WTC11 (cell line): ENCODE data around the gene SCUBE3. TPM values are rescaled to one million over a fixed set of nuclear protein-coding genes. Genes with fewer than 3 reads are reported as not detected.

ENCODE experiments used
- ATAC-seq: fragments of 200-7000 bp; cut with Tn5 transposase; 2 replicates; pipeline ENCODE4 v1.10.0; 2021; ENCODE audit warnings: mild to moderate bottlenecking, moderate library complexity
- CTCF ChIA-PET: fragments of 300-600 bp; sonication (Branson Sonifier 250); formaldehyde crosslinking; loops from one replicate; lab custom pipeline; 2021; ENCODE audit warnings: antibody characterized with exemption; lab: Charles Lee
- POLR2A ChIA-PET: fragments of 350-600 bp; sonication (Branson Sonifier 250); formaldehyde crosslinking; loops from one replicate; lab custom pipeline; 2021; ENCODE audit warnings: antibody characterized with exemption; lab: Charles Lee
- DNase-seq: peaks from one replicate; pipeline ENCODE4 v3.0.0; 2021; ENCODE audit warnings: low spot score
- H3K27ac Mint-ChIP-seq: 2 replicates; pipeline ENCODE4 v1.8.0; 2021; ENCODE audit warnings: mixed read lengths
- H3K27me3 Mint-ChIP-seq: 2 replicates; pipeline ENCODE4 v1.8.0; 2021; ENCODE audit warnings: low read depth, mild to moderate bottlenecking, moderate library complexity, mixed read lengths
- H3K36me3 Mint-ChIP-seq: 2 replicates; pipeline ENCODE4 v1.8.0; 2021; ENCODE audit warnings: mixed read lengths
- H3K4me1 Mint-ChIP-seq: 2 replicates; pipeline ENCODE4 v1.8.0; 2022; ENCODE audit warnings: mixed read lengths
- H3K4me3 Mint-ChIP-seq: 2 replicates; pipeline ENCODE4 v1.8.0; 2021; ENCODE audit warnings: mild to moderate bottlenecking, moderate library complexity, mixed read lengths
- H3K9me3 Mint-ChIP-seq: 2 replicates; pipeline ENCODE4 v1.8.0; 2021; ENCODE audit warnings: mixed read lengths
- EMX1 ChIP-seq: fragments of 250-450 bp; sonication (Bioruptor Pico); IDR thresholded peaks from 2 replicates; pipeline ENCODE4 v1.8.0; 2021; ENCODE audit warnings: mild to moderate bottlenecking
- RELA ChIP-seq: sonication (generic); formaldehyde crosslinking; IDR thresholded peaks from 2 replicates; pipeline ENCODE4 v1.8.1; 2022; ENCODE audit warnings: missing genetic modification reagents, mild to moderate bottlenecking, borderline replicate concordance
- TCF7 ChIP-seq: sonication (generic); formaldehyde crosslinking; IDR thresholded peaks from 2 replicates; pipeline ENCODE4 v1.8.0; 2022; ENCODE audit warnings: mild to moderate bottlenecking, low read depth, missing genetic modification reagents, moderate library complexity
- ZNF416 ChIP-seq: fragments of 250-450 bp; sonication (Bioruptor Pico); IDR thresholded peaks from 2 replicates; pipeline ENCODE4 v1.9.0; 2021; ENCODE audit warnings: mild to moderate bottlenecking, inconsistent platforms
- ZNF671 ChIP-seq: fragments of 250-450 bp; sonication (Bioruptor Pico); IDR thresholded peaks from 2 replicates; pipeline ENCODE4 v1.8.0; 2021; ENCODE audit warnings: mild to moderate bottlenecking
- total RNA-seq: library from RNA; stranded (reverse); gene quantifications from 3 replicates; pipeline ENCODE4 v1.2.3, GENCODE V29; 2021
- TF ChIP-seq, protein P1 (sequence below): sonication (generic); formaldehyde crosslinking; IDR thresholded peaks from 2 replicates; pipeline ENCODE4 v1.8.0; 2022; ENCODE audit warnings: mild to moderate bottlenecking, missing genetic modification reagents
- TF ChIP-seq, protein P2 (sequence below): fragments of 250-450 bp; sonication (Bioruptor Pico); IDR thresholded peaks from 2 replicates; pipeline ENCODE4 v2.1.2; 2022; ENCODE audit warnings: mild to moderate bottlenecking, moderate library complexity
- TF ChIP-seq, protein P3 (sequence below): sonication (generic); formaldehyde crosslinking; conservative IDR thresholded peaks from 2 replicates; pipeline ENCODE4 v1.8.1; 2023; ENCODE audit warnings: mild to moderate bottlenecking, low read depth, missing genetic modification reagents, moderate library complexity
- TF ChIP-seq, protein P4 (sequence below): sonication (generic); formaldehyde crosslinking; IDR thresholded peaks from 2 replicates; pipeline ENCODE4 v1.8.0; 2023; ENCODE audit warnings: missing genetic modification reagents, mild to moderate bottlenecking, borderline replicate concordance
- TF ChIP-seq, protein P5 (sequence below): sonication (generic); formaldehyde crosslinking; IDR thresholded peaks from 2 replicates; pipeline ENCODE4 v1.8.1; 2023; ENCODE audit warnings: mild to moderate bottlenecking, missing genetic modification reagents, borderline replicate concordance
- TF ChIP-seq, protein P6 (sequence below): fragments of 250-450 bp; sonication (Bioruptor Pico); IDR thresholded peaks from 2 replicates; pipeline ENCODE4 v1.8.0; 2021; ENCODE audit warnings: mild to moderate bottlenecking
- TF ChIP-seq, protein P7 (sequence below): sonication (generic); formaldehyde crosslinking; IDR thresholded peaks from 2 replicates; pipeline ENCODE4 v1.8.1; 2023; ENCODE audit warnings: mild to moderate bottlenecking, moderate library complexity, missing genetic modification reagents

The SCUBE3 gene
- total RNA-seq, 1 experiment from 2014 or later: 2.1 TPM

DNA sequence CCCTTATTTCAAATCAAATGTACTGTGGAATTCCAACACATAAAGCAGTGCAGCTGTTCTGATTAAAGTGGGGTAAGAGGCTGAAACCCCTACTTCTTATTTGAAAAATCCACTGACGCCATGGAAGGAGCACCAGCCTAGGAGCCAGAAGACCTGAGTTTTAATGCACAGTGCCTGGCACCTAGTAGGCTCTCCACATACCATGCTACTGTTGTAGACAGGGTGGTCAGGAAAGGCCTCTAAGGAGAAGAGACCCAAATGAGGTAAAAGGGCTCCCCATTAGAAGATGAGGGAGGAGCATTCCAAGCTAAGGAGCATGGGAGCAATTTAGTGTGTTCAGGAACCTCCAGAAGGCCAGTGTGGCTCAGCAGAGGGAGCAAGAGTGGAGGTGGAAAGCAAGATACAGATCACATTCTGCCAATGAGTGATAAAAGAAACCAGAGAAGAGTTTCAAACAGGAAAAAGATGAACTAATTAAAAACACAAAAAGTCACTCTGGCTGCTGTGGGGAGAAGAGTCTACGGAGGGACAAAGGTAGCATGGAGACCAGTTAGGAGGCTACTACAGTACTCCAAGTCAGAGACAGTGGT lies 34.0 kb downstream of the SCUBE3 start (continued):
- TF ChIP-seq, protein P1, sequence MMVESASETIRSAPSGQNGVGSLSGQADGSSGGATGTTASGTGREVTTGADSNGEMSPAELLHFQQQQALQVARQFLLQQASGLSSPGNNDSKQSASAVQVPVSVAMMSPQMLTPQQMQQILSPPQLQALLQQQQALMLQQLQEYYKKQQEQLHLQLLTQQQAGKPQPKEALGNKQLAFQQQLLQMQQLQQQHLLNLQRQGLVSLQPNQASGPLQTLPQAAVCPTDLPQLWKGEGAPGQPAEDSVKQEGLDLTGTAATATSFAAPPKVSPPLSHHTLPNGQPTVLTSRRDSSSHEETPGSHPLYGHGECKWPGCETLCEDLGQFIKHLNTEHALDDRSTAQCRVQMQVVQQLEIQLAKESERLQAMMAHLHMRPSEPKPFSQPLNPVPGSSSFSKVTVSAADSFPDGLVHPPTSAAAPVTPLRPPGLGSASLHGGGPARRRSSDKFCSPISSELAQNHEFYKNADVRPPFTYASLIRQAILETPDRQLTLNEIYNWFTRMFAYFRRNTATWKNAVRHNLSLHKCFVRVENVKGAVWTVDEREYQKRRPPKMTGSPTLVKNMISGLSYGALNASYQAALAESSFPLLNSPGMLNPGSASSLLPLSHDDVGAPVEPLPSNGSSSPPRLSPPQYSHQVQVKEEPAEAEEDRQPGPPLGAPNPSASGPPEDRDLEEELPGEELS (CRISPR knock-in tag): no peak

DNA sequence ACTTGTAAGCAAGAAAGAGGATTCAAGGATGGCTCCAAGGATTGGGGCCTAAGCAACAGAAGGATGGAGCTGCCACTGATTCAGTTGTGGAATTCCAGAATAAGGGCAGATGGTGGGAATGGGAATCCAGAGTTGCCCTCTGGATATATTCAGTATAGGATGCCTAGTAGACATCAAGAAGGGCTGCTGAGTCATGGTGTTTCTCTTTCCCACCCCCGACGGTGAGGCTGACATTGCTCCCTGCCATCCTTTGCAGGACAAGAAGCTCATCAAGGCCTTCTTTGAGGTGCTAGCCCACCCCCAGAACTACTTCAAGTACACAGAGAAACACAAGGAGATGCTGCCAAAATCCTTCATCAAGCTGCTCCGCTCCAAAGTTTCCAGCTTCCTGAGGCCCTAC lies 34.5 kb downstream of the SCUBE3 start:
- no peak for DNase-seq
- ATAC-seq: no peak
- Mint-ChIP-seq H3K27me3 (no peaks in the 10 kb centered on the region), H3K27ac (no peak overlapping the region), H3K4me3 (no peak overlapping the region), H3K36me3 (no peaks in the 10 kb centered on the region), H3K9me3 (no peaks in the 10 kb centered on the region), H3K4me1 (peaks cover 19% of the 10 kb centered on the region)
- ChIA-PET CTCF (interaction anchor here (1.4 kb wide), 1 partner anchor 43 kb away, joined by 3 read pairs; no protein-coding TSS in a partner anchor), POLR2A (no interaction called here)
- no peak for TF ChIP-seq ZNF671 (CRISPR knock-in tag)
- TF ChIP-seq, protein P2, sequence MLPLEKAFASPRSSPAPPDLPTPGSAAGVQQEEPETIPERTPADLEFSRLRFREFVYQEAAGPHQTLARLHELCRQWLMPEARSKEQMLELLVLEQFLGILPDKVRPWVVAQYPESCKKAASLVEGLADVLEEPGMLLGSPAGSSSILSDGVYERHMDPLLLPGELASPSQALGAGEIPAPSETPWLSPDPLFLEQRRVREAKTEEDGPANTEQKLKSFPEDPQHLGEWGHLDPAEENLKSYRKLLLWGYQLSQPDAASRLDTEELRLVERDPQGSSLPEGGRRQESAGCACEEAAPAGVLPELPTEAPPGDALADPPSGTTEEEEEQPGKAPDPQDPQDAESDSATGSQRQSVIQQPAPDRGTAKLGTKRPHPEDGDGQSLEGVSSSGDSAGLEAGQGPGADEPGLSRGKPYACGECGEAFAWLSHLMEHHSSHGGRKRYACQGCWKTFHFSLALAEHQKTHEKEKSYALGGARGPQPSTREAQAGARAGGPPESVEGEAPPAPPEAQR (CRISPR knock-in tag): no peak
- no peak for TF ChIP-seq ZNF416 (CRISPR knock-in tag)
- TF ChIP-seq, protein P3, sequence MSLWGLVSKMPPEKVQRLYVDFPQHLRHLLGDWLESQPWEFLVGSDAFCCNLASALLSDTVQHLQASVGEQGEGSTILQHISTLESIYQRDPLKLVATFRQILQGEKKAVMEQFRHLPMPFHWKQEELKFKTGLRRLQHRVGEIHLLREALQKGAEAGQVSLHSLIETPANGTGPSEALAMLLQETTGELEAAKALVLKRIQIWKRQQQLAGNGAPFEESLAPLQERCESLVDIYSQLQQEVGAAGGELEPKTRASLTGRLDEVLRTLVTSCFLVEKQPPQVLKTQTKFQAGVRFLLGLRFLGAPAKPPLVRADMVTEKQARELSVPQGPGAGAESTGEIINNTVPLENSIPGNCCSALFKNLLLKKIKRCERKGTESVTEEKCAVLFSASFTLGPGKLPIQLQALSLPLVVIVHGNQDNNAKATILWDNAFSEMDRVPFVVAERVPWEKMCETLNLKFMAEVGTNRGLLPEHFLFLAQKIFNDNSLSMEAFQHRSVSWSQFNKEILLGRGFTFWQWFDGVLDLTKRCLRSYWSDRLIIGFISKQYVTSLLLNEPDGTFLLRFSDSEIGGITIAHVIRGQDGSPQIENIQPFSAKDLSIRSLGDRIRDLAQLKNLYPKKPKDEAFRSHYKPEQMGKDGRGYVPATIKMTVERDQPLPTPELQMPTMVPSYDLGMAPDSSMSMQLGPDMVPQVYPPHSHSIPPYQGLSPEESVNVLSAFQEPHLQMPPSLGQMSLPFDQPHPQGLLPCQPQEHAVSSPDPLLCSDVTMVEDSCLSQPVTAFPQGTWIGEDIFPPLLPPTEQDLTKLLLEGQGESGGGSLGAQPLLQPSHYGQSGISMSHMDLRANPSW (CRISPR knock-in tag): no peak
- no peak for TF ChIP-seq EMX1 (CRISPR knock-in tag)
- TF ChIP-seq, protein P4, sequence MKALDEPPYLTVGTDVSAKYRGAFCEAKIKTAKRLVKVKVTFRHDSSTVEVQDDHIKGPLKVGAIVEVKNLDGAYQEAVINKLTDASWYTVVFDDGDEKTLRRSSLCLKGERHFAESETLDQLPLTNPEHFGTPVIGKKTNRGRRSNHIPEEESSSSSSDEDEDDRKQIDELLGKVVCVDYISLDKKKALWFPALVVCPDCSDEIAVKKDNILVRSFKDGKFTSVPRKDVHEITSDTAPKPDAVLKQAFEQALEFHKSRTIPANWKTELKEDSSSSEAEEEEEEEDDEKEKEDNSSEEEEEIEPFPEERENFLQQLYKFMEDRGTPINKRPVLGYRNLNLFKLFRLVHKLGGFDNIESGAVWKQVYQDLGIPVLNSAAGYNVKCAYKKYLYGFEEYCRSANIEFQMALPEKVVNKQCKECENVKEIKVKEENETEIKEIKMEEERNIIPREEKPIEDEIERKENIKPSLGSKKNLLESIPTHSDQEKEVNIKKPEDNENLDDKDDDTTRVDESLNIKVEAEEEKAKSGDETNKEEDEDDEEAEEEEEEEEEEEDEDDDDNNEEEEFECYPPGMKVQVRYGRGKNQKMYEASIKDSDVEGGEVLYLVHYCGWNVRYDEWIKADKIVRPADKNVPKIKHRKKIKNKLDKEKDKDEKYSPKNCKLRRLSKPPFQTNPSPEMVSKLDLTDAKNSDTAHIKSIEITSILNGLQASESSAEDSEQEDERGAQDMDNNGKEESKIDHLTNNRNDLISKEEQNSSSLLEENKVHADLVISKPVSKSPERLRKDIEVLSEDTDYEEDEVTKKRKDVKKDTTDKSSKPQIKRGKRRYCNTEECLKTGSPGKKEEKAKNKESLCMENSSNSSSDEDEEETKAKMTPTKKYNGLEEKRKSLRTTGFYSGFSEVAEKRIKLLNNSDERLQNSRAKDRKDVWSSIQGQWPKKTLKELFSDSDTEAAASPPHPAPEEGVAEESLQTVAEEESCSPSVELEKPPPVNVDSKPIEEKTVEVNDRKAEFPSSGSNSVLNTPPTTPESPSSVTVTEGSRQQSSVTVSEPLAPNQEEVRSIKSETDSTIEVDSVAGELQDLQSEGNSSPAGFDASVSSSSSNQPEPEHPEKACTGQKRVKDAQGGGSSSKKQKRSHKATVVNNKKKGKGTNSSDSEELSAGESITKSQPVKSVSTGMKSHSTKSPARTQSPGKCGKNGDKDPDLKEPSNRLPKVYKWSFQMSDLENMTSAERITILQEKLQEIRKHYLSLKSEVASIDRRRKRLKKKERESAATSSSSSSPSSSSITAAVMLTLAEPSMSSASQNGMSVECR: no peak

DNA sequence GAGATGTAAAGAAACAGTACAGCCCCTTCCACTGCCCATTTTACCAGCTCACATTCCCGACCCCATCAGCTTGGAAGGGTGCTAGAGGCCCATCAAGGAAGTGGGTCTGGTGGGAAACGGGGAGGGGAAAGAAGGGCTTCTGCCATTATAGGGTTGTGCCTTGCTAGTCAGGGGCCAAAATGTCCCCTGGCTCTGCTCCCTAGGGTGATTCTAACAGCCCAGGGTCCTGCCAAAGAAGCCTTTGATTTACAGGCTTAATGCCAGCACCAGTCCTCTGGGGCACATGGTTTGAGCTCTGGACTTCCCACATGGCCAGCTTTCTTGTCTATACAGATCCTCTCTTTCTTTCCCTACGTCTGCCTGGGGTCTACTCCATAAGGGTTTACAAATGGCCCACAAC lies 35.2 kb downstream of the SCUBE3 start:
- no peak overlapping the region for H3K27ac Mint-ChIP-seq
- peaks cover 19% of the 10 kb centered on the region for H3K4me1 Mint-ChIP-seq
- ChIA-PET CTCF (interaction anchor here (1.3 kb wide), 1 partner anchor 8 kb away, joined by 5 read pairs; no protein-coding TSS in a partner anchor), POLR2A (no interaction called here)
- ATAC-seq (no peak), DNase-seq (no peak)
- no peaks in the 10 kb centered on the region for H3K27me3 Mint-ChIP-seq
- no peaks in the 10 kb centered on the region for H3K9me3 Mint-ChIP-seq
- no peaks in the 10 kb centered on the region for H3K36me3 Mint-ChIP-seq
- no peak overlapping the region for H3K4me3 Mint-ChIP-seq
- TF ChIP-seq, protein P5, sequence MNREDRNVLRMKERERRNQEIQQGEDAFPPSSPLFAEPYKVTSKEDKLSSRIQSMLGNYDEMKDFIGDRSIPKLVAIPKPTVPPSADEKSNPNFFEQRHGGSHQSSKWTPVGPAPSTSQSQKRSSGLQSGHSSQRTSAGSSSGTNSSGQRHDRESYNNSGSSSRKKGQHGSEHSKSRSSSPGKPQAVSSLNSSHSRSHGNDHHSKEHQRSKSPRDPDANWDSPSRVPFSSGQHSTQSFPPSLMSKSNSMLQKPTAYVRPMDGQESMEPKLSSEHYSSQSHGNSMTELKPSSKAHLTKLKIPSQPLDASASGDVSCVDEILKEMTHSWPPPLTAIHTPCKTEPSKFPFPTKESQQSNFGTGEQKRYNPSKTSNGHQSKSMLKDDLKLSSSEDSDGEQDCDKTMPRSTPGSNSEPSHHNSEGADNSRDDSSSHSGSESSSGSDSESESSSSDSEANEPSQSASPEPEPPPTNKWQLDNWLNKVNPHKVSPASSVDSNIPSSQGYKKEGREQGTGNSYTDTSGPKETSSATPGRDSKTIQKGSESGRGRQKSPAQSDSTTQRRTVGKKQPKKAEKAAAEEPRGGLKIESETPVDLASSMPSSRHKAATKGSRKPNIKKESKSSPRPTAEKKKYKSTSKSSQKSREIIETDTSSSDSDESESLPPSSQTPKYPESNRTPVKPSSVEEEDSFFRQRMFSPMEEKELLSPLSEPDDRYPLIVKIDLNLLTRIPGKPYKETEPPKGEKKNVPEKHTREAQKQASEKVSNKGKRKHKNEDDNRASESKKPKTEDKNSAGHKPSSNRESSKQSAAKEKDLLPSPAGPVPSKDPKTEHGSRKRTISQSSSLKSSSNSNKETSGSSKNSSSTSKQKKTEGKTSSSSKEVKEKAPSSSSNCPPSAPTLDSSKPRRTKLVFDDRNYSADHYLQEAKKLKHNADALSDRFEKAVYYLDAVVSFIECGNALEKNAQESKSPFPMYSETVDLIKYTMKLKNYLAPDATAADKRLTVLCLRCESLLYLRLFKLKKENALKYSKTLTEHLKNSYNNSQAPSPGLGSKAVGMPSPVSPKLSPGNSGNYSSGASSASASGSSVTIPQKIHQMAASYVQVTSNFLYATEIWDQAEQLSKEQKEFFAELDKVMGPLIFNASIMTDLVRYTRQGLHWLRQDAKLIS (CRISPR knock-in tag): no peak
- no peak for TF ChIP-seq TCF7 (CRISPR knock-in tag)
- TF ChIP-seq, protein P6, sequence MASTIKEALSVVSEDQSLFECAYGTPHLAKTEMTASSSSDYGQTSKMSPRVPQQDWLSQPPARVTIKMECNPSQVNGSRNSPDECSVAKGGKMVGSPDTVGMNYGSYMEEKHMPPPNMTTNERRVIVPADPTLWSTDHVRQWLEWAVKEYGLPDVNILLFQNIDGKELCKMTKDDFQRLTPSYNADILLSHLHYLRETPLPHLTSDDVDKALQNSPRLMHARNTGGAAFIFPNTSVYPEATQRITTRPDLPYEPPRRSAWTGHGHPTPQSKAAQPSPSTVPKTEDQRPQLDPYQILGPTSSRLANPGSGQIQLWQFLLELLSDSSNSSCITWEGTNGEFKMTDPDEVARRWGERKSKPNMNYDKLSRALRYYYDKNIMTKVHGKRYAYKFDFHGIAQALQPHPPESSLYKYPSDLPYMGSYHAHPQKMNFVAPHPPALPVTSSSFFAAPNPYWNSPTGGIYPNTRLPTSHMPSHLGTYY (CRISPR knock-in tag): no peak
- TF ChIP-seq RELA (CRISPR knock-in tag): no peak
- TF ChIP-seq, protein P7, sequence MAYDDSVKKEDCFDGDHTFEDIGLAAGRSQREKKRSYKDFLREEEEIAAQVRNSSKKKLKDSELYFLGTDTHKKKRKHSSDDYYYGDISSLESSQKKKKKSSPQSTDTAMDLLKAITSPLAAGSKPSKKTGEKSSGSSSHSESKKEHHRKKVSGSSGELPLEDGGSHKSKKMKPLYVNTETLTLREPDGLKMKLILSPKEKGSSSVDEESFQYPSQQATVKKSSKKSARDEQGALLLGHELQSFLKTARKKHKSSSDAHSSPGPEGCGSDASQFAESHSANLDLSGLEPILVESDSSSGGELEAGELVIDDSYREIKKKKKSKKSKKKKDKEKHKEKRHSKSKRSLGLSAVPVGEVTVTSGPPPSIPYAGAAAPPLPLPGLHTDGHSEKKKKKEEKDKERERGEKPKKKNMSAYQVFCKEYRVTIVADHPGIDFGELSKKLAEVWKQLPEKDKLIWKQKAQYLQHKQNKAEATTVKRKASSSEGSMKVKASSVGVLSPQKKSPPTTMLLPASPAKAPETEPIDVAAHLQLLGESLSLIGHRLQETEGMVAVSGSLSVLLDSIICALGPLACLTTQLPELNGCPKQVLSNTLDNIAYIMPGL (CRISPR knock-in tag): no peak
- TF ChIP-seq, all 79 proteins: peak for 0
